ENCODE measurements around the gene CSTB. TPM values are rescaled to one million over a fixed set of nuclear protein-coding genes. Genes with fewer than 3 reads are reported as not detected.

CSTB gene
- total RNA-seq, 1 donor from 2014 or later, result 7.1 TPM

DNA sequence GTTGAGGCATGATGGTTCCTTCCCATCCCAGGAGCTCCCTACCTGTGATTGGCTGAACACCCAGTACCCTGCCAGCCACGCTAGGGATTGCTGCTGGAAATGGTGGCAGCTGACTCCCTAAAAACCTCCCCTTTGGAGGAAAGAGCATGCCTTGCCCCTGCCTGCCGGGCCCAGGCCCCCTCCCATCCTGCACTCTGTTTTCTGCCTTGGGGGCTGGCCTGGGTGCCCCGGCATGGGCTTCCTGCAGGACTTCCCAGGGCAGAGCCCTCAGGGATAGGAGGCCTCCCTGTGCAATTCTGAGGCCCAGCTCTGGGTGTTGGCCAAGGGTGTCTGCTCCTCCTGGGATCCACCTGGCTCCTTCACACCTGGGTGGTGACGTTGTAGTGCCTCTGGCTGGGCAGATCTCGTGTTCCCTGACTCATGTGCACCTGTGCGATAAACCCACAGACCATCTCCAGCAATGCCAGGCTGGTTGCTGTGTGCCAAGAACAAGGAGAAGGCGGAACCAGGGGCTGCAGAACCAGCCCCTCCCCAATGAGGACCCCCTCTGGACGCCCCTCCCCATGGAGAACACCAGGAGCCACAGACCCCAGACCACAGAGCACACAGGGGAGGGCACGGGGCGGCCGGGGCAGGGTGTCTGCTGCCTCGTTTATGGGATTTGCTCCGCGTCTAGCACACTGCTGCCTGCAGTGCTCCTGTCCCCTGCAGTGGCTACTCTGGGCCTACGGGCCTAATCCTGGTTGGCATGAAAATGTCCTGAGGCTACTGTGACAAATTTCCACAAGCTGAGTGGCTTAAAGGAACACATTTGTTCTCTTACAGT lies 13.6 kb downstream of the CSTB start:
- Mint-ChIP-seq H3K4me3 (no peak overlapping the region), H3K27ac (no peak overlapping the region), H3K4me1 (peaks cover 6% of the 10 kb centered on the region), H3K36me3 (peaks cover 7% of the 10 kb centered on the region), H3K9me3 (no peaks in the 10 kb centered on the region), H3K27me3 (ENCODE audit: insufficient read depth, low read depth) (peaks cover 4% of the 10 kb centered on the region)
- no peak for DNase-seq (ENCODE audit: low spot score)
- no peak overlapping the region for H3K27ac ChIP-seq
- no peak overlapping the region for H3K4me3 ChIP-seq
- H3K27me3 ChIP-seq, result no peaks in the 10 kb centered on the region
- H3K36me3 ChIP-seq, result no peaks in the 10 kb centered on the region
- no peaks in the 10 kb centered on the region for H3K9me3 ChIP-seq (ENCODE audit: low read depth)
- no peaks in the 10 kb centered on the region for H3K79me2 ChIP-seq (ENCODE audit: low read depth)
- H2AFZ ChIP-seq (replicated peaks), result no peak overlapping the region
- peaks cover 6% of the 10 kb centered on the region for H3F3A ChIP-seq (ENCODE audit: low read depth)
- H3K9ac ChIP-seq, result no peak overlapping the region
- H3K4me2 ChIP-seq, result no peak overlapping the region
- no peaks in the 10 kb centered on the region for H3K4me1 ChIP-seq
- TF ChIP-seq EZH2phosphoT487 (IDR thresholded peaks at IDR 0.05) (no peak), EZH2 (IDR thresholded peaks at IDR 0.05) (no peak)
- TF ChIP-seq, protein P1, sequence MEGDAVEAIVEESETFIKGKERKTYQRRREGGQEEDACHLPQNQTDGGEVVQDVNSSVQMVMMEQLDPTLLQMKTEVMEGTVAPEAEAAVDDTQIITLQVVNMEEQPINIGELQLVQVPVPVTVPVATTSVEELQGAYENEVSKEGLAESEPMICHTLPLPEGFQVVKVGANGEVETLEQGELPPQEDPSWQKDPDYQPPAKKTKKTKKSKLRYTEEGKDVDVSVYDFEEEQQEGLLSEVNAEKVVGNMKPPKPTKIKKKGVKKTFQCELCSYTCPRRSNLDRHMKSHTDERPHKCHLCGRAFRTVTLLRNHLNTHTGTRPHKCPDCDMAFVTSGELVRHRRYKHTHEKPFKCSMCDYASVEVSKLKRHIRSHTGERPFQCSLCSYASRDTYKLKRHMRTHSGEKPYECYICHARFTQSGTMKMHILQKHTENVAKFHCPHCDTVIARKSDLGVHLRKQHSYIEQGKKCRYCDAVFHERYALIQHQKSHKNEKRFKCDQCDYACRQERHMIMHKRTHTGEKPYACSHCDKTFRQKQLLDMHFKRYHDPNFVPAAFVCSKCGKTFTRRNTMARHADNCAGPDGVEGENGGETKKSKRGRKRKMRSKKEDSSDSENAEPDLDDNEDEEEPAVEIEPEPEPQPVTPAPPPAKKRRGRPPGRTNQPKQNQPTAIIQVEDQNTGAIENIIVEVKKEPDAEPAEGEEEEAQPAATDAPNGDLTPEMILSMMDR (IDR thresholded peaks at IDR 0.05), result no peak
- H4K20me1 ChIP-seq (ENCODE audit: low read depth), result no peaks in the 10 kb centered on the region

DNA sequence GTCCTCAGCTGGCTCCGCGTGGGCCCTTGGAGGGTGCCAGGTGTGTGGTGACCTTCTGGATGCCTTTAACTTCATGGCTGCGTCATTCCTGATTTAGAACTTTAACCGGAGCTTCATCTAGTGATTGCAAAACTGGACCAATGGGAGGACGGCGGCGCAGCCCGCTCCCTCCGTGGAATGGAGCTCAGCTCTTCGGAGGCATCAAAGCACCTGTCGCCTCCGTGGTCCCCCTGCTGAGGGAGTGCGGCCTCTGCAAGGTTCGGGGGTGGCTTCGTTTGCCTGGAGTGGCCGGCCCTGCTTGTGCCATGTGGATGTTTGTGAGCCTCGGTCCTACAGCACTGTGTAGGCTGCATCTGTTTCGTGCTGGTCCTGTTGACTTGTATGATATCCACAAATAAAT lies 14.2 kb downstream of the CSTB start:
- no peak overlapping the region for H2AFZ ChIP-seq (replicated peaks)
- no peak for DNase-seq (ENCODE audit: low spot score)

DNA sequence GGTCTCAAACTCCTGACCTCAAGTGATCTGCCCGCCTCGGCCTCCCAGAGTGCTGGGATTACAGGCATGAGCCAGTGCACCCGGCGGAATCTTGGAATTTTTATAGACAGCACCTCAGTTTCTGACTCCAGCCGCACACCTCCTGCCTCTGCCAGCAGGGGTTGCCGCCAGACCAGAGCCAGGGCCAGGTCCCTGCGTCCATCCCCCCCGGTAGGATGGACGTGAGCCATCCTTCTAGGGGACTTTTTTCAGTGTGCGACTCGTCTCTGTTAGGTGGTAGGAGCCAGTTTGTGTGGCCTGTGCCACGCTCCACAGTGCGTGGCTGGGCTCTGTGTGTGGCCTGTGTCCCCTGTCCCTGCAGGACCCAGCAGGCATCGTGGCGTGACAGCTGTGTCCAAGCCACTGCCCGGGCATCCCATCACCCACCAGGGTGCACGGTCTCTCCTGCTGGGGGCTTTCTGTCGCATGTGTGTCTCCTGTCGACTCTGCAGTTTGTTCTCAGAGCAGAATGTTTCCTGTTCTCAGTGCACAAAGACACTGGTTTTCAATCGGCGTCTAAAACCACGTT lies 15.6 kb downstream of the CSTB start:
- H3K9me3 ChIP-seq (ENCODE audit: low read depth), result no peaks in the 10 kb centered on the region
- DNase-seq (ENCODE audit: low spot score), result no peak
- peaks cover 11% of the 10 kb centered on the region for H3K36me3 Mint-ChIP-seq
- H3K4me1 Mint-ChIP-seq, result no peaks in the 10 kb centered on the region
- H3K4me1 ChIP-seq, result no peaks in the 10 kb centered on the region
- no peaks in the 10 kb centered on the region for H3K79me2 ChIP-seq (ENCODE audit: low read depth)
- peaks cover 5% of the 10 kb centered on the region for H3F3A ChIP-seq (ENCODE audit: low read depth)
- H3K27me3 ChIP-seq, result no peaks in the 10 kb centered on the region
- no peak overlapping the region for H2AFZ ChIP-seq (replicated peaks)
- H3K36me3 ChIP-seq, result no peaks in the 10 kb centered on the region
- H3K27ac Mint-ChIP-seq, result no peak overlapping the region
- no peak overlapping the region for H3K4me3 Mint-ChIP-seq
- no peak overlapping the region for H3K27ac ChIP-seq
- TF ChIP-seq EZH2 (IDR thresholded peaks at IDR 0.05), result no peak
- TF ChIP-seq, protein P1 (IDR thresholded peaks at IDR 0.05), result peak; percentile 4
- TF ChIP-seq EZH2phosphoT487 (IDR thresholded peaks at IDR 0.05), result no peak
- H3K27me3 Mint-ChIP-seq (ENCODE audit: insufficient read depth, low read depth), result no peaks in the 10 kb centered on the region
- no peaks in the 10 kb centered on the region for H4K20me1 ChIP-seq (ENCODE audit: low read depth)
- no peak overlapping the region for H3K9ac ChIP-seq
- H3K9me3 Mint-ChIP-seq, result no peaks in the 10 kb centered on the region
- H3K4me3 ChIP-seq, result no peak overlapping the region
- no peak overlapping the region for H3K4me2 ChIP-seq

More for the DNA sequence above, 14.2 kb downstream of the CSTB start:
- H3K9ac ChIP-seq, result no peak overlapping the region
- H3K4me1 Mint-ChIP-seq, result peaks cover under 1% of the 10 kb centered on the region
- peaks cover 5% of the 10 kb centered on the region for H3F3A ChIP-seq (ENCODE audit: low read depth)
- H3K4me3 Mint-ChIP-seq, result no peak overlapping the region
- no peak overlapping the region for H3K4me3 ChIP-seq
- peaks cover 2% of the 10 kb centered on the region for H3K27me3 Mint-ChIP-seq (ENCODE audit: insufficient read depth, low read depth)
- H4K20me1 ChIP-seq (ENCODE audit: low read depth), result no peaks in the 10 kb centered on the region
- no peaks in the 10 kb centered on the region for H3K27me3 ChIP-seq
- no peaks in the 10 kb centered on the region for H3K9me3 ChIP-seq (ENCODE audit: low read depth)
- no peak overlapping the region for H3K4me2 ChIP-seq
- no peaks in the 10 kb centered on the region for H3K79me2 ChIP-seq (ENCODE audit: low read depth)
- no peak for TF ChIP-seq EZH2phosphoT487 (IDR thresholded peaks at IDR 0.05)
- no peaks in the 10 kb centered on the region for H3K4me1 ChIP-seq
- no peak overlapping the region for H3K27ac ChIP-seq
- no peaks in the 10 kb centered on the region for H3K9me3 Mint-ChIP-seq
- no peak overlapping the region for H3K27ac Mint-ChIP-seq
- peaks cover 7% of the 10 kb centered on the region for H3K36me3 Mint-ChIP-seq
- H3K36me3 ChIP-seq, result no peaks in the 10 kb centered on the region

DNA sequence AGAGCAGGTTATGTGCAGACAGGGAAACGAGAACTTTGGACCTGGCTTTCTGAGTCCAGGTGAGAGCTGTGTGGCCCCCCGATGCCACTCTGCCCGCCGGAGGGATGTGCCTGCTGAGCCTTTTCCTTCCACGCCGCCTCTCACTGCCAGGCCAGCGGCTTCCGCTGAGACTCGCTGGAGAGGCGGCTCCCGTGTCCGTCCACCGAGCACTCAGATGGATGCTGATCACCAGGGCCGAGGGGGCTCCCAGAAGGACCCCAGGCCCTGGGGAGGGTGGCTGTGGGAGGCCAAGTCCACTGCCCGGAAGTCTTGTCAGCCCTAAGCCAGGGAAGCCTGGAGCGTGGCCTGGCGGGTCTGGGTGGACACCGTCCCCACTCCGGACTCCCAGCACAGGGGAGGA lies 16.5 kb downstream of the CSTB start:
- Histone ChIP-seq H3K4me2 (no peak overlapping the region), H4K20me1 (ENCODE audit: low read depth) (no peaks in the 10 kb centered on the region), H2AFZ (replicated peaks) (no peak overlapping the region), H3K27me3 (no peaks in the 10 kb centered on the region), H3K9ac (no peak overlapping the region), H3K4me1 (no peaks in the 10 kb centered on the region), H3K4me3 (no peak overlapping the region), H3K79me2 (ENCODE audit: low read depth) (no peaks in the 10 kb centered on the region), H3F3A (ENCODE audit: low read depth) (peaks cover 5% of the 10 kb centered on the region), H3K9me3 (ENCODE audit: low read depth) (no peaks in the 10 kb centered on the region), H3K27ac (no peak overlapping the region), H3K36me3 (no peaks in the 10 kb centered on the region)
- no peaks in the 10 kb centered on the region for H3K27me3 Mint-ChIP-seq (ENCODE audit: insufficient read depth, low read depth)
- peaks cover 11% of the 10 kb centered on the region for H3K36me3 Mint-ChIP-seq
- H3K27ac Mint-ChIP-seq, result no peak overlapping the region
- TF ChIP-seq EZH2 (IDR thresholded peaks at IDR 0.05), result no peak
- TF ChIP-seq, protein P1 (IDR thresholded peaks at IDR 0.05), result no peak
- no peak for TF ChIP-seq EZH2phosphoT487 (IDR thresholded peaks at IDR 0.05)
- H3K9me3 Mint-ChIP-seq, result no peaks in the 10 kb centered on the region
- DNase-seq (ENCODE audit: low spot score), result no peak
- no peak overlapping the region for H3K4me3 Mint-ChIP-seq
- H3K4me1 Mint-ChIP-seq, result no peaks in the 10 kb centered on the region
